H1 (cell line): ENCODE data around the gene GCK. TPM values are rescaled to one million over a fixed set of nuclear protein-coding genes. Genes with fewer than 3 reads are reported as not detected.

Experiments used
- HDAC6 ChIP-seq: IDR thresholded peaks from one replicate; pipeline ENCODE4 v1.7.1; 2012; ENCODE audit warnings: low read depth, mild to moderate bottlenecking, inconsistent platforms, low read length, moderate library complexity
- POLR2AphosphoS5 ChIP-seq: IDR thresholded peaks from 2 replicates; pipeline ENCODE4 v1.6.1; 2011; ENCODE audit warnings: low read depth, low read length
- polyA plus RNA-seq, 7 experiments: library from polyadenylated mRNA; depleted of rRNA in 3 of 7; stranded (reverse) in 5 of 7; unstranded in 2 of 7; fragments of >200 nt in 5 of 7; fragments of 200-250 nt in 2 of 7; gene quantifications; 1 replicate in 5 of 7; 2 replicates in 1 of 7; 4 replicates in 1 of 7; pipeline versions ENCODE4 v1.2.1 to v1.2.3, GENCODE V29; 2011 to 2013; ENCODE audit warnings: missing spikeins in 2 of 7, mixed read lengths in 2 of 7
- total RNA-seq: library from RNA; stranded (reverse); fragmentation: NEBNext Ultra II Directional; extraction: Animal tissue kit (Norgen Biotek cat#: 25700); gene quantifications from 2 replicates; pipeline ENCODE4 v1.2.1, GENCODE V29; 2021

GCK gene
- total and polyA plus RNA-seq, 2 of the 8 experiments (the other 6 are each of a cell fraction or from before 2014, with no cell fraction given): 2.4 to 4.9 TPM

- no peak for TF ChIP-seq HDAC6
- TF ChIP-seq POLR2AphosphoS5: no peak
Measured at GRCh38 chr7:44225566-44226395, 36.5 kb upstream of the GCK start (continued).
